ENCODE results near the gene SRSF8.

- TF ChIP-seq CTCF (IDR thresholded peaks at IDR 0.05) (no peak), POLR2AphosphoS5 (IDR thresholded peaks at IDR 0.05; ENCODE audit: insufficient read depth in 1 of 2, low read depth in 1 of 2) (no peak), POLR2A (IDR thresholded peaks at IDR 0.05) (no peak)
Observed at GRCh38 chr11:95028357-95028756, 38.4 kb upstream of the SRSF8 start.

Measured in vagina (tissue), 2 donors.